SK-N-SH treated with all-trans-retinoic acid at 6 μM for 48 hours (cell line): Measurements from ENCODE around the gene FRYL.
"Not testable (repeated sequence)": the region's sequence is repeated elsewhere in the genome, so short reads cannot be mapped to it uniquely, and the experiment has no call there.

Source experiments
- ATAC-seq: fragments of 200-7000 bp; cut with Tn5 transposase; 3 replicates; pipeline ENCODE4 v1.9.1; 2020; ENCODE audit warnings: mild to moderate bottlenecking, moderate library complexity
- ARNTL ChIP-seq: fragments of 450-650 bp; formaldehyde crosslinking; IDR thresholded peaks from 2 replicates; pipeline ENCODE4 v1.5.0; 2020; ENCODE audit warnings: low read depth, mild to moderate bottlenecking, moderate library complexity, borderline replicate concordance
- CREB5 ChIP-seq: fragments of 250-450 bp; sonication (Bioruptor Pico); IDR thresholded peaks from 2 replicates; pipeline ENCODE4 v1.5.1; 2020; ENCODE audit warnings: low read depth, mild to moderate bottlenecking, moderate library complexity
- CSDC2 ChIP-seq: fragments of 250-450 bp; sonication (Bioruptor Pico); IDR thresholded peaks from 2 replicates; pipeline ENCODE4 v1.5.0; 2020; ENCODE audit warnings: mild to moderate bottlenecking, moderate library complexity
- CSRNP3 ChIP-seq: fragments of 250-450 bp; sonication (Bioruptor Pico); IDR thresholded peaks from 2 replicates; pipeline ENCODE4 v1.5.1; 2021; ENCODE audit warnings: mild to moderate bottlenecking, moderate library complexity
- ESRRG ChIP-seq: fragments of 250-450 bp; sonication (Bioruptor Pico); IDR thresholded peaks from 2 replicates; pipeline ENCODE4 v1.6.1; 2021; ENCODE audit warnings: mild to moderate bottlenecking
- GLIS3 ChIP-seq: fragments of 250-450 bp; sonication (Bioruptor Pico); IDR thresholded peaks from 2 replicates; pipeline ENCODE4 v1.5.0; 2020; ENCODE audit warnings: mild to moderate bottlenecking, moderate library complexity
- ISL1 ChIP-seq: fragments of 250-450 bp; sonication (Bioruptor Pico); IDR thresholded peaks from 2 replicates; pipeline ENCODE4 v2.1.2; 2022; ENCODE audit warnings: mild to moderate bottlenecking, moderate library complexity
- OSR1 ChIP-seq: fragments of 250-450 bp; sonication (Bioruptor Pico); IDR thresholded peaks from 2 replicates; pipeline ENCODE4 v1.8.0; 2022; ENCODE audit warnings: moderate library complexity, mild to moderate bottlenecking, inconsistent platforms
- PPARA ChIP-seq: fragments of 250-450 bp; sonication (Bioruptor Pico); IDR thresholded peaks from 2 replicates; pipeline ENCODE4 v1.5.0; 2020; ENCODE audit warnings: mild to moderate bottlenecking, borderline replicate concordance
- RARB ChIP-seq: fragments of 250-450 bp; sonication (Bioruptor Pico); IDR thresholded peaks from 2 replicates; pipeline ENCODE4 v1.8.0; 2021; ENCODE audit warnings: mild to moderate bottlenecking, moderate library complexity
- SNAI2 ChIP-seq: fragments of 250-450 bp; sonication (Bioruptor Pico); IDR thresholded peaks from 2 replicates; pipeline ENCODE4 v1.5.0; 2020; ENCODE audit warnings: mild to moderate bottlenecking, moderate library complexity
- TCF4 ChIP-seq: fragments of 250-450 bp; sonication (Bioruptor Pico); IDR thresholded peaks from 2 replicates; pipeline ENCODE4 v1.8.0; 2021; ENCODE audit warnings: mild to moderate bottlenecking, moderate library complexity, borderline replicate concordance
- TOX ChIP-seq: fragments of 250-450 bp; sonication (Bioruptor Pico); IDR thresholded peaks from 2 replicates; pipeline ENCODE4 v1.8.0; 2021; ENCODE audit warnings: mild to moderate bottlenecking, moderate library complexity, borderline replicate concordance
- TSHZ2 ChIP-seq: fragments of 250-450 bp; sonication (Bioruptor Pico); IDR thresholded peaks from 2 replicates; pipeline ENCODE4 v1.5.0; 2020; ENCODE audit warnings: mild to moderate bottlenecking, moderate library complexity
- ZC3H10 ChIP-seq: fragments of 250-450 bp; sonication (Bioruptor Pico); IDR thresholded peaks from 2 replicates; pipeline ENCODE4 v1.5.1; 2021; ENCODE audit warnings: mild to moderate bottlenecking, moderate library complexity
- ZFP3 ChIP-seq: fragments of 250-450 bp; sonication (Bioruptor Pico); IDR thresholded peaks from 2 replicates; pipeline ENCODE4 v1.5.0; 2020; ENCODE audit warnings: mild to moderate bottlenecking, moderate library complexity
- ZFP30 ChIP-seq: fragments of 450-650 bp; formaldehyde crosslinking; IDR thresholded peaks from 2 replicates; pipeline ENCODE4 v1.5.0; 2022; ENCODE audit warnings: mild to moderate bottlenecking, moderate library complexity
- ZNF565 ChIP-seq: fragments of 450-650 bp; formaldehyde crosslinking; conservative IDR thresholded peaks from 2 replicates; pipeline ENCODE4 v1.5.0; 2020; ENCODE audit warnings: low read depth, mild to moderate bottlenecking, moderate library complexity
- ZNF70 ChIP-seq: fragments of 450-650 bp; formaldehyde crosslinking; IDR thresholded peaks from 2 replicates; pipeline ENCODE4 v1.5.0; 2020; ENCODE audit warnings: mild to moderate bottlenecking, moderate library complexity
- ZNF8 ChIP-seq: fragments of 450-650 bp; formaldehyde crosslinking; IDR thresholded peaks from 2 replicates; pipeline ENCODE4 v1.5.0; 2020; ENCODE audit warnings: mild to moderate bottlenecking, moderate library complexity
- TF ChIP-seq, protein P1 (sequence below): fragments of 250-450 bp; sonication (Bioruptor Pico); IDR thresholded peaks from 2 replicates; pipeline ENCODE4 v1.8.0; 2021; ENCODE audit warnings: low read depth, mild to moderate bottlenecking, moderate library complexity, borderline replicate concordance
- TF ChIP-seq, protein P2 (sequence below): fragments of 250-450 bp; sonication (Bioruptor Pico); IDR thresholded peaks from 2 replicates; pipeline ENCODE4 v1.8.0; 2020; ENCODE audit warnings: mild to moderate bottlenecking, moderate library complexity, borderline replicate concordance

The FRYL gene

DNA sequence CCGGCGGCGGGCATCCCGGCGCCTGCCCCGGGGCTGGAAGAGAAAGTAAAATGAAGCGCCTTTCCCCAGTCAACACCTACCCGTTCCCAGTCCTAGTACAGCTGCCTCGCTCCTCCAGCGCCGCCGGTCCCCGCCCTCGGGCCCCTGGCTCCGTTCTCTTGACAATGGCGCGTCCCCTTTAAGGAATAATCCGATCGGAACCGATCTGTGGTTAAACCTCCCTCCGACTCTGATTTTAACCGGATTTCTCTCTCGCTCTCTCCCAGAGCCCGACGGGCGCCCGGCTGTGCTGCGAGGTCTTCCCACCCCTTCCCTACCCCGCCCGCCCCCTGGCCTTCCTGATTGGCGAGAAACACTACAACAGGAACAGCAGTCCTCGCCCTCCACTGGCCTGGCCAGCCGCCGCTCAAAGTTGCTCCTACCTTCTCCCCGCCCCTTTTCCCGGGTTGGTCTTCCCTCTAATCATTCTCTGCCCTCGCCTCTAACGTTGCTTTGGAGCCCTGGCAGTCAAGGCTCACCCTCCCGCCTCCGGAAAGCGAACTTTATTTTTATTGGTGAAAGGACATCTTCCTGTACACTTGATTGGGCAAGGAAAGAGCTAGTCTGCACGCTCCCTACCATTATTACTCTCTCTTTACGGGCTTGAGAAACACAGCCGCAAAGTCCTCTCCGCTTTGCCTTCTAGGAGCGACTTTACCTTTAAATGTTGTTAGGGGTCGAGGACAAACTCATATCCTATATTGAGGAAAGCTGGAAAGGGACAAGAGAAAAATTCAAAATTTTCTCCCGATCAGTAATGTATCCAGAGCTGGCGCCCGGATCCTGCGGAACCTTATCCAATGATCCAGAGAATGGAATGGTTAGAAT is at the start of gene FRYL:
FRYL (minus strand) TSS at position 282 of the 867 bp plus-strand sequence. CDS start 145,869 bp downstream, outside the sequence.
- ATAC-seq, result peak; percentile 94
- no peak for TF ChIP-seq TOX (CRISPR knock-in tag)
- TF ChIP-seq ZNF8, result 0 out of 2 replicates have a peak, but pooled peaks have one; percentile 18

- no peak for ATAC-seq
Observed at GRCh38 chr4:48827622-48828021, 47.5 kb upstream of the FRYL start.

DNA sequence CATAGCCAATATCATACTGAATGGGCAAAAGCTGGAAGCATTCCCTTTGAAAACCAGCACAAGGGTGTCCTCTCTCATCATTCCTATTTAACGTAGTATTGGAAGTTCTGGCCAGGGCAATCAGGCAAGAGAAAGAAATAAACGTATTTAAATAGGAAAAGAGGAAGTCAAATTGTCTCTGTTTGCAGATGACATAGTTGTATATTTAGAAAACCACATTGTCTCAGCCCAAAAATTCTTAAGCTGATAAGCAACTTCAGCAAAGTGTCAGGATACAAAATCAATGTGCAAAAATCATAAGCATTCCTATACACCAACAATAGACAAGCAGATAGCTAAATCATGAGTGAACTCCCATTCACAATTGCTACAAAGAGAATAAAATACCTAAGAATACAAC is 41.4 kb upstream of the FRYL start:
- not testable (repeated sequence) for ATAC-seq

More at GRCh38 chr4:48827622-48828021, 47.5 kb upstream of the FRYL start:
- TF ChIP-seq SNAI2 (CRISPR knock-in tag) (no peak), ZNF8 (no peak), ZC3H10 (CRISPR knock-in tag) (no peak), ZFP3 (no peak), TSHZ2 (CRISPR knock-in tag) (no peak), PPARA (CRISPR knock-in tag) (no peak), ZNF70 (CRISPR knock-in tag) (no peak), CREB5 (CRISPR knock-in tag) (no peak), ARNTL (CRISPR knock-in tag) (no peak), CSDC2 (CRISPR knock-in tag) (no peak), OSR1 (CRISPR knock-in tag) (no peak), ISL1 (no peak), ZFP30 (CRISPR knock-in tag) (no peak), TCF4 (CRISPR knock-in tag) (no peak), ESRRG (CRISPR knock-in tag) (no peak), TOX (CRISPR knock-in tag) (no peak), GLIS3 (CRISPR knock-in tag) (no peak), RARB (CRISPR knock-in tag) (no peak), ZNF565 (no peak)
- TF ChIP-seq, protein P1, sequence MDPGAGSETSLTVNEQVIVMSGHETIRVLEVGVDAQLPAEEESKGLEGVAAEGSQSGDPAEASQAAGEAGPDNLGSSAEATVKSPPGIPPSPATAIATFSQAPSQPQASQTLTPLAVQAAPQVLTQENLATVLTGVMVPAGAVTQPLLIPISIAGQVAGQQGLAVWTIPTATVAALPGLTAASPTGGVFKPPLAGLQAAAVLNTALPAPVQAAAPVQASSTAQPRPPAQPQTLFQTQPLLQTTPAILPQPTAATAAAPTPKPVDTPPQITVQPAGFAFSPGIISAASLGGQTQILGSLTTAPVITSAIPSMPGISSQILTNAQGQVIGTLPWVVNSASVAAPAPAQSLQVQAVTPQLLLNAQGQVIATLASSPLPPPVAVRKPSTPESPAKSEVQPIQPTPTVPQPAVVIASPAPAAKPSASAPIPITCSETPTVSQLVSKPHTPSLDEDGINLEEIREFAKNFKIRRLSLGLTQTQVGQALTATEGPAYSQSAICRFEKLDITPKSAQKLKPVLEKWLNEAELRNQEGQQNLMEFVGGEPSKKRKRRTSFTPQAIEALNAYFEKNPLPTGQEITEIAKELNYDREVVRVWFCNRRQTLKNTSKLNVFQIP (CRISPR knock-in tag), result no peak

GRCh38 chr4:48816971-48817370 is 36.9 kb upstream of the FRYL start:
- ATAC-seq, result no peak
- no peak for TF ChIP-seq ZFP3
- TF ChIP-seq ZFP30 (CRISPR knock-in tag), result no peak
- no peak for TF ChIP-seq TOX (CRISPR knock-in tag)
- no peak for TF ChIP-seq RARB (CRISPR knock-in tag)
- TF ChIP-seq GLIS3 (CRISPR knock-in tag), result no peak
- TF ChIP-seq OSR1 (CRISPR knock-in tag), result no peak
- TF ChIP-seq ISL1, result no peak
- TF ChIP-seq ZNF565, result no peak
- TF ChIP-seq CSRNP3 (CRISPR knock-in tag), result no peak
- TF ChIP-seq, protein P2, sequence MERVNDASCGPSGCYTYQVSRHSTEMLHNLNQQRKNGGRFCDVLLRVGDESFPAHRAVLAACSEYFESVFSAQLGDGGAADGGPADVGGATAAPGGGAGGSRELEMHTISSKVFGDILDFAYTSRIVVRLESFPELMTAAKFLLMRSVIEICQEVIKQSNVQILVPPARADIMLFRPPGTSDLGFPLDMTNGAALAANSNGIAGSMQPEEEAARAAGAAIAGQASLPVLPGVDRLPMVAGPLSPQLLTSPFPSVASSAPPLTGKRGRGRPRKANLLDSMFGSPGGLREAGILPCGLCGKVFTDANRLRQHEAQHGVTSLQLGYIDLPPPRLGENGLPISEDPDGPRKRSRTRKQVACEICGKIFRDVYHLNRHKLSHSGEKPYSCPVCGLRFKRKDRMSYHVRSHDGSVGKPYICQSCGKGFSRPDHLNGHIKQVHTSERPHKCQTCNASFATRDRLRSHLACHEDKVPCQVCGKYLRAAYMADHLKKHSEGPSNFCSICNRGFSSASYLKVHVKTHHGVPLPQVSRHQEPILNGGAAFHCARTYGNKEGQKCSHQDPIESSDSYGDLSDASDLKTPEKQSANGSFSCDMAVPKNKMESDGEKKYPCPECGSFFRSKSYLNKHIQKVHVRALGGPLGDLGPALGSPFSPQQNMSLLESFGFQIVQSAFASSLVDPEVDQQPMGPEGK, result no peak
- TF ChIP-seq SNAI2 (CRISPR knock-in tag), result no peak
- no peak for TF ChIP-seq ZNF8
- no peak for TF ChIP-seq ZC3H10 (CRISPR knock-in tag)
- no peak for TF ChIP-seq CREB5 (CRISPR knock-in tag)
- no peak for TF ChIP-seq ZNF70 (CRISPR knock-in tag)
